ENCODE measurements around the gene CT47A1. TPM values are rescaled to one million over a fixed set of nuclear protein-coding genes. Genes with fewer than 3 reads are reported as not detected.

CT47A1 gene
- not detected in 5 replicates for total RNA-seq (2022; extraction: Qiagen RNA extraction; ENCODE audit: low read depth)

DNA sequence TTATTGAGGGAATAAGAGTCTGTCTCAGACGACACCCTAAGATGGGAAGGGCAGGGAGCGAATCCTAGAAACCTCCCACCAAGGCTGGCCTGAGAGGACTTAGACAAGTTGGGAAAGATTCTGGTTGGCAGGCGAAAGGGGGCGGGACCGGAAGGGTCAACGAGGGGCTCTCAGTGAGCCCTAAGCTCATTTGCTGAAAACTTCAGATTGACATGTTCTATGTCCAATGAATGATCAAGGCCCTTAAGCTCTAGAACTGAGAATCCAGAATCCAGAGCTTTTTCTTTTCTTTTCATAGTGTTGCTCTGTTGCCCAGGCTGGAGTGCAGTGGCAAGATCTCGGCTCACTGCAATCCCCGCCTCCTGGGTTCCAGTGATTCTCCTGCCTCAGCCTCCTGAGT, at the start of gene CT47A1:
TSS of gene CT47A1 (minus strand) at position 101 of the 400 bp plus-strand sequence. CDS start 231 bp downstream, outside the sequence.

DNA sequence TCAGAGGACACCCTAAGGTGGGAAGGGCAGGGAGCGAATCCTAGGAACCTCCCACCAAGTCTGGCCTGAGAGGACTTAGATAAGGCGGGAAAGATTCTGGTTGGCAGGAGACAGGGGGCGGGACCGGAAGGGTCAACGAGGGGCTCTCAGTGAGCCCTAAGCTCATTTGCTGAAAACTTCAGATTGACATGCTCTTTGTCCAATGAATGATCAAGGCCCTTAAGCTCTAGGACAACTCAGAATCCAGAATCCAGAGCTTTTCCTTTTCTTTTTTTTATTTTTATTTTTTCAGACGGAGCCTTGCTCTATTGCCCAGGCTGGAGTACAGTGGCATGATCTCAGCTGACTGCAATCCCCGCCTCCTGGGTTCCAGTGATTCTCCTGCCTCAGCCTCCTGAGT, 29.1 kb downstream of the CT47A1 start, which contains the start of gene CT47A7:
TSS of gene CT47A7 (minus strand) at position 101 of the 400 bp plus-strand sequence. CDS start 255 bp downstream, outside the sequence.

Other genes starting within 250 kb of the CT47A1 start
- gene CT47B1, start 109.9 kb downstream of the CT47A1 start, total RNA-seq (2022; extraction: Qiagen RNA extraction; ENCODE audit: low read depth) = not detected in 5 replicates
- gene CT47A11, start 48.6 kb downstream of the CT47A1 start, total RNA-seq (2022; extraction: Qiagen RNA extraction; ENCODE audit: low read depth) = not detected in 5 replicates
- not detected in 5 replicates for gene CT47A10, start 43.7 kb downstream of the CT47A1 start, total RNA-seq (2022; extraction: Qiagen RNA extraction; ENCODE audit: low read depth)
- not detected in 5 replicates for gene CT47A9, start 38.9 kb downstream of the CT47A1 start, total RNA-seq (2022; extraction: Qiagen RNA extraction; ENCODE audit: low read depth)
- gene CT47A8, start 34.0 kb downstream of the CT47A1 start, total RNA-seq (2022; extraction: Qiagen RNA extraction; ENCODE audit: low read depth) = not detected in 5 replicates
- not detected in 5 replicates for gene CT47A7, start 29.2 kb downstream of the CT47A1 start, total RNA-seq (2022; extraction: Qiagen RNA extraction; ENCODE audit: low read depth)
- gene CT47A6, start 24.3 kb downstream of the CT47A1 start, total RNA-seq (2022; extraction: Qiagen RNA extraction; ENCODE audit: low read depth) = not detected in 5 replicates
- not detected in 5 replicates for gene CT47A5, start 19.4 kb downstream of the CT47A1 start, total RNA-seq (2022; extraction: Qiagen RNA extraction; ENCODE audit: low read depth)
- not detected in 5 replicates for gene CT47A4, start 14.6 kb downstream of the CT47A1 start, total RNA-seq (2022; extraction: Qiagen RNA extraction; ENCODE audit: low read depth)
- gene CT47A3, start 9.7 kb downstream of the CT47A1 start, total RNA-seq (2022; extraction: Qiagen RNA extraction; ENCODE audit: low read depth) = not detected in 5 replicates
- not detected in 5 replicates for gene CT47A2, start 4.8 kb downstream of the CT47A1 start, total RNA-seq (2022; extraction: Qiagen RNA extraction; ENCODE audit: low read depth)
- 2.4 to 3.3 TPM (median 2.9 TPM) in 5 replicates for gene GLUD2, start 61.9 kb upstream of the CT47A1 start, total RNA-seq (2022; extraction: Qiagen RNA extraction; ENCODE audit: low read depth)

Measured in A549 treated with ZK216348 at 1 μM for 4 hours (cell line).